Measurements from ENCODE around the gene ARMC6.
"Not testable (repeated sequence)": the region's sequence is repeated elsewhere in the genome, so short reads cannot be mapped to it uniquely, and the experiment has no call there.

Gene ARMC6

GRCh38 chr19:18999016-18999758, 34.2 kb upstream of the ARMC6 start:
- Histone ChIP-seq H3K4me1 (ENCODE audit: insufficient read depth, low read length) (peaks cover 3% of the 10 kb centered on the region; the same call in 1 of the 2 replicates), H3K9ac (ENCODE audit: low read depth, low read length) (no peak overlapping the region), H3K36me3 (ENCODE audit: insufficient read depth, low read length) (peaks cover 28% of the 10 kb centered on the region), H3K9me3 (ENCODE audit: control insufficient read depth, insufficient read depth, low read length) (no peaks in the 10 kb centered on the region)

GRCh38 chr19:18999896-19000620, 33.3 kb upstream of the ARMC6 start:
- Histone ChIP-seq H3K36me3 (ENCODE audit: insufficient read depth, low read length) (peaks cover 24% of the 10 kb centered on the region), H3K9ac (ENCODE audit: low read depth, low read length) (no peak overlapping the region), H3K9me3 (ENCODE audit: control insufficient read depth, insufficient read depth, low read length) (no peaks in the 10 kb centered on the region), H3K4me1 (ENCODE audit: insufficient read depth, low read length) (peaks cover 3% of the 10 kb centered on the region; the same call in 1 of the 2 replicates)

DNA sequence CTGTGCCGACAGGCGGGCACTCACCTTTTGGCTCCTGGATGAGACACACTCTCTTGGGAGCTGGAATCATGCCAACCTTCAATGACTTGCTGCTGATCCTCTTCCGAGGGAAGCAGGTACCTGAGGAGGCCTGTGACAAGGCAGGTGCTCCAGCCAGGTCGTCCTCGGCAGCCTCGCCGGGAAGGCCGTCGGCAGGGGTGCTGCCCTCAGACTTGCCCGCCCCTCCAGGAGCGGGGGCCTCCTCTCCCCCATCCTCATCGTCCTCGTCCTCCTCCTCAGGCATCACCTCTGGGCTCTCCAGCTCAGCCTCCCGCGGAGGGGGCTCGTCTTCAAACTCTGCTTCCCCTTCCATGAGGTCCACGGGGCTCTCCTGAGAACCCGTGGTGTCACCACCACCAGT, 29.3 kb upstream of the ARMC6 start:
- no peak overlapping the region for H3K9ac ChIP-seq (ENCODE audit: low read depth, low read length)
- H3K36me3 ChIP-seq (ENCODE audit: insufficient read depth, low read length): peaks cover 40% of the 10 kb centered on the region
- no peaks in the 10 kb centered on the region for H3K4me1 ChIP-seq (ENCODE audit: insufficient read depth, low read length)
- H3K9me3 ChIP-seq (ENCODE audit: control insufficient read depth, insufficient read depth, low read length): no peaks in the 10 kb centered on the region

GRCh38 chr19:19006213-19006612, 27.2 kb upstream of the ARMC6 start:
- H3K9me3 ChIP-seq (ENCODE audit: control insufficient read depth, insufficient read depth, low read length): no peaks in the 10 kb centered on the region
- H3K9ac ChIP-seq (ENCODE audit: low read depth, low read length): no peak overlapping the region
- no peaks in the 10 kb centered on the region for H3K4me1 ChIP-seq (ENCODE audit: insufficient read depth, low read length)
- peaks cover 44% of the 10 kb centered on the region for H3K36me3 ChIP-seq (ENCODE audit: insufficient read depth, low read length)

GRCh38 chr19:19009951-19010350, 23.5 kb upstream of the ARMC6 start:
- H3K36me3 ChIP-seq (ENCODE audit: insufficient read depth, low read length): peaks cover 32% of the 10 kb centered on the region
- no peaks in the 10 kb centered on the region for H3K9me3 ChIP-seq (ENCODE audit: control insufficient read depth, insufficient read depth, low read length)
- no peaks in the 10 kb centered on the region for H3K4me1 ChIP-seq (ENCODE audit: insufficient read depth, low read length)
- H3K9ac ChIP-seq (ENCODE audit: low read depth, low read length): no peak overlapping the region

DNA sequence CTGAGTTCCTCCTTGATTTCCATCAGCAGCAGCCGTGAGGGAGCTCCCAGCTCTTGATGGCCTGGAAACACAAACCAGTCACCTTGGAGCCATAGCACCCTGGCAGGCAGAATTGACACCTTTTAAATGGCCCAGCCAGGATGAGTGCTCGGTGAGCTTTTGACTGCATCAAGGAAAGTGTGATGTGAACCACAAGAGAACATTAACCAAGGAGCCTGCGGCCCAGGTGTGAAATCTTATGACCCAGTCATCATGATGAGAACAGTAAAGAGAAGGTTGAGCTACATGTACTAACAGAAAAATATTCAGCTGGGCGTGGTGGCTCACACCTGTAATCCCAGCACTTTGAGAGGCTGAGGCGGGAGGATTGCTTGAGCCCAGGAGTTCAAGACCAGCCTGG, 22.9 kb upstream of the ARMC6 start:
- peaks cover 32% of the 10 kb centered on the region for H3K36me3 ChIP-seq (ENCODE audit: insufficient read depth, low read length)
- H3K9ac ChIP-seq (ENCODE audit: low read depth, low read length): no peak overlapping the region
- no peaks in the 10 kb centered on the region for H3K4me1 ChIP-seq (ENCODE audit: insufficient read depth, low read length)
- H3K9me3 ChIP-seq (ENCODE audit: control insufficient read depth, insufficient read depth, low read length): no peaks in the 10 kb centered on the region

GRCh38 chr19:19021115-19021514, 12.3 kb upstream of the ARMC6 start:
- H3K9me3 ChIP-seq (ENCODE audit: control insufficient read depth, insufficient read depth, low read length): no peaks in the 10 kb centered on the region; the same call in 1 of the 2 replicates
- no peak overlapping the region for H3K9ac ChIP-seq (ENCODE audit: low read depth, low read length)
- H3K36me3 ChIP-seq (ENCODE audit: insufficient read depth, low read length): peaks cover 44% of the 10 kb centered on the region
- H3K4me1 ChIP-seq (ENCODE audit: insufficient read depth, low read length): no peaks in the 10 kb centered on the region

GRCh38 chr19:19022380-19022961, 10.9 kb upstream of the ARMC6 start:
- Histone ChIP-seq H3K36me3 (ENCODE audit: insufficient read depth, low read length) (peaks cover 35% of the 10 kb centered on the region), H3K9ac (ENCODE audit: low read depth, low read length) (no peak overlapping the region), H3K9me3 (ENCODE audit: control insufficient read depth, insufficient read depth, low read length) (no peaks in the 10 kb centered on the region), H3K4me1 (ENCODE audit: insufficient read depth, low read length) (no peaks in the 10 kb centered on the region)

- H3K36me3 ChIP-seq (ENCODE audit: insufficient read depth, low read length): peaks cover 37% of the 10 kb centered on the region
Observed at GRCh38 chr19:19023376-19023775, 10.0 kb upstream of the ARMC6 start.

GRCh38 chr19:19025861-19026260, 7.5 kb upstream of the ARMC6 start:
- H3K9ac ChIP-seq (ENCODE audit: low read depth, low read length): no peak overlapping the region
- H3K36me3 ChIP-seq (ENCODE audit: insufficient read depth, low read length): peaks cover 40% of the 10 kb centered on the region
- H3K4me1 ChIP-seq (ENCODE audit: insufficient read depth, low read length): no peaks in the 10 kb centered on the region
- no peaks in the 10 kb centered on the region for H3K9me3 ChIP-seq (ENCODE audit: control insufficient read depth, insufficient read depth, low read length)

More at GRCh38 chr19:19023376-19023775, 10.0 kb upstream of the ARMC6 start:
- H3K9me3 ChIP-seq (ENCODE audit: control insufficient read depth, insufficient read depth, low read length); H3K9ac ChIP-seq (ENCODE audit: low read depth, low read length); H3K4me1 ChIP-seq (ENCODE audit: insufficient read depth, low read length): not testable (repeated sequence)

DNA sequence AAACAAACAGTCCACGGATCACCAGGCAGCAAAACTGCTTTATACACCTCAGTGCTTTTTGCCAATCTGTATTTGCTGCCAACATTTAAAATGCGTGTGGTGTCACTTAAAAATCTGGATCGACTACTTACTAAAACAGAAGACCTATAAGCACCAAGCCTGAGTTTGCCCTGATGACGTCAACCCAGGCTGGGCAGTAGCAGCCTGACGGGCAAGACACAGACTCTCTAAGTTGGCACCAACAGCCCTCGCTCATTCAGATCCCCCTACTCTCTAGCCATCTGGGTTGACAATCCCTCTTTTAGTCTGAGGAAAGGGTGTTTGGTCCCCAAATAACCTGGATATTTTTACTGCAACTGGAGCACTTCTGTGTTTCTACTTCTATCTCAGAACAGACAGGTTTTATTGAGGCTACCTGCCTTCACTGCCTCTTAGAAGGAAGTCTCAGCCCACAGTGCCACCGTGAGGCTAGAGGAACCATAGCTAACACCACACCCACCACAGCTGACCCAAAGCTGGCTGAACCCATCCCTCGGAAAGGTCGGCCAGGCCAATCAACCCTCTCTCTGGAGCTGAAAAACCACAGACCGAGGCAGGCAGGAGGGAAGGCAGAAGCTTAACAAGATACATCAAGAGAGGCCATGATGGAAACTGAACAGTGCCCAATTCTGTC, 7.0 kb upstream of the ARMC6 start:
- H3K36me3 ChIP-seq (ENCODE audit: insufficient read depth, low read length): peaks cover 40% of the 10 kb centered on the region
- H3K9me3 ChIP-seq (ENCODE audit: control insufficient read depth, insufficient read depth, low read length): no peaks in the 10 kb centered on the region
- no peak overlapping the region for H3K9ac ChIP-seq (ENCODE audit: low read depth, low read length)
- H3K4me1 ChIP-seq (ENCODE audit: insufficient read depth, low read length): no peaks in the 10 kb centered on the region

GRCh38 chr19:19027228-19027627, 6.2 kb upstream of the ARMC6 start:
- peaks cover 40% of the 10 kb centered on the region for H3K36me3 ChIP-seq (ENCODE audit: insufficient read depth, low read length)
- no peaks in the 10 kb centered on the region for H3K9me3 ChIP-seq (ENCODE audit: control insufficient read depth, insufficient read depth, low read length)
- no peak overlapping the region for H3K9ac ChIP-seq (ENCODE audit: low read depth, low read length)
- no peaks in the 10 kb centered on the region; the same call in 1 of the 2 replicates for H3K4me1 ChIP-seq (ENCODE audit: insufficient read depth, low read length)

- H3K9ac ChIP-seq (ENCODE audit: low read depth, low read length): no peak overlapping the region
- H3K9me3 ChIP-seq (ENCODE audit: control insufficient read depth, insufficient read depth, low read length): no peaks in the 10 kb centered on the region
- no peaks in the 10 kb centered on the region; the same call in 1 of the 2 replicates for H3K4me1 ChIP-seq (ENCODE audit: insufficient read depth, low read length)
- H3K36me3 ChIP-seq (ENCODE audit: insufficient read depth, low read length): peaks cover 30% of the 10 kb centered on the region
Observed at GRCh38 chr19:19028526-19028925, 4.9 kb upstream of the ARMC6 start.

DNA sequence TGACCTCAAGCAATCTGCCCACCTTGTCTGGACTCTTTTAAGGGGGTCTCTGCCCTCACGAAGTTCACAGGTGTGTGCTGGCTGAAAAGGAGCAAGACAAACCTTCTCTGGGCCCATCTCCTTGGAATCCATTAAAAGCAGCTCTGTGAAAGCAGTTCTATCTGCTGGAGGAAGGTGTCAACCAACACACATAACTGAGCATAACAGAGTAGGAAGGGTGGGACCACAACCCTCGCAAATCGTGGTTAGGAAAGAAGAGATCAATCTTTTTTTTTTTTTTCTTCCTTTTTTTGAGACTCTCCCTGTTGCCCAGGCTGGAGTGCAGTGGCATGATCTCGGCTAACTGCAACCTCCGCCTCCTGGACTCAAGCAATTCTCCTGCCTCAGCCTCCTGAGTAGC, 1.5 kb upstream of the ARMC6 start:
- no peaks in the 10 kb centered on the region for H3K9me3 ChIP-seq (ENCODE audit: control insufficient read depth, insufficient read depth, low read length)

More for the DNA sequence above, 1.5 kb upstream of the ARMC6 start:
- Histone ChIP-seq H3K4me1 (ENCODE audit: insufficient read depth, low read length) (no peaks in the 10 kb centered on the region; the same call in 1 of the 2 replicates), H3K9ac (ENCODE audit: low read depth, low read length) (no peak overlapping the region; the same call in 1 of the 2 replicates), H3K36me3 (ENCODE audit: insufficient read depth, low read length) (peaks cover 14% of the 10 kb centered on the region)
